Right lobe of liver (tissue), 4 donors: ENCODE data around the gene KIAA0825.

Source experiments
- CTCF ChIP-seq, 4 donors: fragments of 200-600 bp in 3 of 4; fragments of 450-650 bp in 1 of 4; IDR thresholded peaks; one replicate each; pipeline versions ENCODE4 v1.5.1 to v1.8.0; 2016 to 2022; ENCODE audit warnings: antibody characterized with exemption in 4 of 4, mild to moderate bottlenecking in 2 of 4
- POLR2A ChIP-seq: fragments of 450-650 bp; IDR thresholded peaks from one replicate; pipeline ENCODE4 v1.6.1; 2017; ENCODE audit warnings: antibody characterized with exemption, mild to moderate bottlenecking
- donor health status: DM: no; HTN: no; CAD: no.
- donor health status: DM: no; HTN: no; CAD: no.
- donor health status: DM: no; HTN: yes; CAD: no.

- no peak for TF ChIP-seq POLR2A
- no peak for TF ChIP-seq CTCF (IDR thresholded peaks at IDR 0.05)
These were observed 228.9 kb downstream of the KIAA0825 start for GRCh38 chr5:94389515-94389899.
